ENCODE data around the gene VWA5B1.

The VWA5B1 gene

GRCh38 chr1:20350421-20350820, 59.7 kb downstream of the VWA5B1 start:
- Histone ChIP-seq H3K4me1 (ENCODE audit: low read depth, poor library complexity, severe bottlenecking) (no peaks in the 10 kb centered on the region), H3K9ac (no peak overlapping the region), H2AFZ (ENCODE audit: low read depth) (no peak overlapping the region), H4K20me1 (ENCODE audit: insufficient read depth) (no peaks in the 10 kb centered on the region), H3K79me2 (ENCODE audit: insufficient read depth, low read depth) (no peaks in the 10 kb centered on the region), H3K4me3 (IDR thresholded peaks at IDR 0.05; ENCODE audit: insufficient read depth, low read depth, low read length) (no peak overlapping the region), H3K27me3 (ENCODE audit: insufficient read depth, low read depth) (peaks cover 29% of the 10 kb centered on the region; the same call in 1 of the 2 replicates), H3K36me3 (ENCODE audit: insufficient read depth) (no peaks in the 10 kb centered on the region), H3K4me2 (no peak overlapping the region), H3K27ac (no peak overlapping the region)
- TF ChIP-seq CTCF (conservative IDR thresholded peaks at IDR 0.05; ENCODE audit: low read depth, low read length), result no peak

- H3K27ac ChIP-seq, result no peak overlapping the region
- peaks cover 28% of the 10 kb centered on the region; the same call in 1 of the 2 replicates for H3K27me3 ChIP-seq (ENCODE audit: insufficient read depth, low read depth)
- no peak overlapping the region for H3K9ac ChIP-seq
- H3K36me3 ChIP-seq (ENCODE audit: insufficient read depth), result no peaks in the 10 kb centered on the region
- no peaks in the 10 kb centered on the region for H3K79me2 ChIP-seq (ENCODE audit: insufficient read depth, low read depth)
- no peak overlapping the region for H2AFZ ChIP-seq (ENCODE audit: low read depth)
- no peak overlapping the region for H3K4me3 ChIP-seq (IDR thresholded peaks at IDR 0.05; ENCODE audit: insufficient read depth, low read depth, low read length)
- no peaks in the 10 kb centered on the region for H4K20me1 ChIP-seq (ENCODE audit: insufficient read depth)
- TF ChIP-seq CTCF (conservative IDR thresholded peaks at IDR 0.05; ENCODE audit: low read depth, low read length), result no peak
- no peak overlapping the region for H3K4me2 ChIP-seq
- no peaks in the 10 kb centered on the region for H3K4me1 ChIP-seq (ENCODE audit: low read depth, poor library complexity, severe bottlenecking)
Measured at GRCh38 chr1:20351911-20352701, 61.4 kb downstream of the VWA5B1 start.

GRCh38 chr1:20353836-20354235, 63.2 kb downstream of the VWA5B1 start:
- TF ChIP-seq CTCF (conservative IDR thresholded peaks at IDR 0.05; ENCODE audit: low read depth, low read length), result no peak
- H3K9ac ChIP-seq, result no peak overlapping the region
- no peak overlapping the region for H2AFZ ChIP-seq (ENCODE audit: low read depth)
- no peaks in the 10 kb centered on the region for H3K4me1 ChIP-seq (ENCODE audit: low read depth, poor library complexity, severe bottlenecking)
- H3K4me2 ChIP-seq, result no peak overlapping the region
- no peak overlapping the region for H3K4me3 ChIP-seq (IDR thresholded peaks at IDR 0.05; ENCODE audit: insufficient read depth, low read depth, low read length)
- no peaks in the 10 kb centered on the region for H3K79me2 ChIP-seq (ENCODE audit: insufficient read depth, low read depth)
- peaks cover 30% of the 10 kb centered on the region; the same call in 1 of the 2 replicates for H3K27me3 ChIP-seq (ENCODE audit: insufficient read depth, low read depth)
- H4K20me1 ChIP-seq (ENCODE audit: insufficient read depth), result no peaks in the 10 kb centered on the region
- no peak overlapping the region for H3K27ac ChIP-seq
- no peaks in the 10 kb centered on the region for H3K36me3 ChIP-seq (ENCODE audit: insufficient read depth)

- Histone ChIP-seq H3K4me1 (ENCODE audit: low read depth, poor library complexity, severe bottlenecking) (no peaks in the 10 kb centered on the region), H3K27ac (no peak overlapping the region), H3K36me3 (ENCODE audit: insufficient read depth) (no peaks in the 10 kb centered on the region), H3K79me2 (ENCODE audit: insufficient read depth, low read depth) (no peaks in the 10 kb centered on the region), H3K4me3 (IDR thresholded peaks at IDR 0.05; ENCODE audit: insufficient read depth, low read depth, low read length) (no peak overlapping the region), H3K27me3 (ENCODE audit: insufficient read depth, low read depth) (peaks cover 35% of the 10 kb centered on the region; the same call in 1 of the 2 replicates), H4K20me1 (ENCODE audit: insufficient read depth) (no peaks in the 10 kb centered on the region), H3K9ac (no peak overlapping the region), H2AFZ (ENCODE audit: low read depth) (no peak overlapping the region), H3K4me2 (no peak overlapping the region)
- no peak for TF ChIP-seq CTCF (conservative IDR thresholded peaks at IDR 0.05; ENCODE audit: low read depth, low read length)
Measured at GRCh38 chr1:20354610-20355009, 63.9 kb downstream of the VWA5B1 start.

Data from KMS-11 (cell line).